GM19395 (cell line): Measurements from ENCODE around the gene APRT.

Experiments
- ATAC-seq: cut with Tn5 transposase; IDR thresholded peaks from one replicate; pipeline ENCODE4 v1.9.1; 2021; ENCODE audit warnings: mild to moderate bottlenecking, moderate library complexity; ENCODE audit not compliant: unreplicated experiment

APRT gene

GRCh38 chr16:88842806-88843205, 31.1 kb upstream of the APRT start:
- no peak for ATAC-seq

GRCh38 chr16:88842308-88842756, 30.6 kb upstream of the APRT start:
- no peak for ATAC-seq

GRCh38 chr16:88841521-88842307, 30.0 kb upstream of the APRT start:
- ATAC-seq, result no peak

- no peak for ATAC-seq
These were observed 29.0 kb upstream of the APRT start for GRCh38 chr16:88840600-88841215.

DNA sequence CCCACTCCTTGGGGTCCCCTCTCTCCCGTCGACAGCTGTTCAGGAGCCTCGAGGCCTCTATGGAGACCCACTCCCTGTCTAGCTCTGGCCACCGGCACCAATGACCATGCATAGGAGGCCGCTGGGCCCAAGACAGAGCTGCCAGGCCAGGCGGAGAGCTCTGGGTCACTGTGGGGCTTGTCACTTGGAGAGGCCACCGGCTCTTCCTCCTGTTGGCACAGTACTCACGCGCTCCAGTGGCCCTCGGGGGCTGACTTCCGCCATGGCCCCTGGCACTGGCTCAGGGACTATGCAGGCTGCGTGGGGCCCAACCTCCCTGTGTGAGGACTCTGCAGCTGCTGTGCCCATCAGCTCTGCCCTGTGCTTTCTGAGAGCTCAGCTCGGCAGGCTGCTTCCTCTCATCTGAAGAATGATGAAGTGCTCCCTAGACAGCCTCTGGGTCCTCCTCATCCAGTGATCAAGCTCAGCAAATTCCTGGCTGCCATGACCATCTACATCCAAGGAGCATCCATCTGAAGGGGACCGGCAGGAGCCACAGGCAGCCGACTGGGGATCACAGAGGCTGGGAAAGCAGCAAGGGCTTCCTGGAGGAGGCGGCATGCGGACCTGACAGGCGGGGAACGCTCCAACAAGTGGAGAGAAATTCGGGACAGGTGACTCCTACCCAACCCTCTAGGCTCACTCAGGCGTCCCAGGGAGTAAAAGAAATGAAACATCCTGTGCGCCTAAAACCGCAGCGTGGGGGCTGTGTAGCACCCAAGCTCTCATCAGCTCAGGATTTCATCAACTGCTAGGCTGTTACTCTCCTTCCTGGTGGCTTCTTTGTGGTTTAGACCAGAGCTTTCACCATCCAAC, 28.2 kb upstream of the APRT start:
- no peak for ATAC-seq

DNA sequence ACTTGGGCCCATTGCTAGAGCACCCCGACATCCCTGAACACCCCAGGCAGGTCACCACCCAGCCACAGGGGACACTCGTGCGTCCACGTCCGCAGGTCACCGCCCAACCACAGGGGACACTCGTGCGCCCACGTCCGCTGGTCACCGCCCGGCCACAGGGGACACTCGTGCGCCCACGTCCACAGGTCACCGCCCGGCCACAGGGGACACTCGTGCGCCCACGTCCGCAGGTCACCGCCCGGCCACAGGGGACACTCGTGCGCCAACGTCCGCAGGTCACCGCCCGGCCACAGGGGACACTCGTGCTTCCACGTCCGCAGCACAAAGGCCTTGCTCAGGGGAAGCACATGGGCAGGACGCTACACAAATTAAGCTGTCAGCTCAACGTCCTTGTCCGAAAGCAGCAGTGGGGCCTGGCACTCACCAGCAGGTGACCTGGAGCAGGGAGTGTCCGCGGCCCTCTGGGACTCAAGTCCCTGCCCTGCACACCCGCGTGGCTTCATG, 27.4 kb upstream of the APRT start:
- ATAC-seq, result no peak

DNA sequence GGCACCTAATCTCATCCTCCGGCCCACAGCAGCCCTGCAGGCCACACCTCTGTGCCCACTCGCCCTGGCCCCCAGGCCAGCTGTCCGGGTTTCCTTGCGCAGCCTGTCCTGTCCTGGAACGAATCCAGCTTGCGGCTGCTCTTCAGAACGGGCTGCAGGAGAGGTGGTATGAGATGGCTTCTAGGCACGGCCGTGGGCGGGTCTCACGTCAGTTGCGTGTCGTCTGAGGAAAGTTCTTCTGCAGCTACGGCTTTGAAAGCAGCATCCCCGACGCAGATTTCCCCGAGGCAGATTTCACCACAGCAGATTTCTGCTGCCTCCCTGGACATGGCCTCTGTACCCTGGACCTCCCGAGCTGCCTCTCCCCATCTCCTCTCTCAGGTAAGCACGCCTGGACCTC, 26.8 kb upstream of the APRT start:
- no peak for ATAC-seq

DNA sequence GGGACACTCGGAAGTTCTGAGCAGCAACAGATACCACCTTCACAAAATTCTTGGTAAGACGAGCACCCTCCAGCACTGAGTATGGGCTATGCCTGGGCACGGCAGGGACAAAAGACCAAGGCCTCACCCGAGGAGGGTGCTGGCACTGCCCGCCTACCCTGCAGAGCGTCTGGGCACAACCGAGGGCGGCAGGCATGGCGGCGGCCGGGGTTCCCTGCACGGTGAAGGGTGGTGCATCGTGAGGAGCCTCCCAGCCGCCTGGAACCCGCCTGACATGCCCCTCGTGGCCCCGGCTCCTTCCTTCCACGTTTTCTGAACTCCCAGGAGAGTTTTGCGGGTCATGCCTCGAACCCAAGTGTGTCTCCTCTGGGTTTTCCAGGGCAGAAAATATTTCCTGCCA, 26.1 kb upstream of the APRT start:
- no peak for ATAC-seq

- no peak for ATAC-seq
These were observed 25.1 kb upstream of the APRT start for GRCh38 chr16:88836791-88837190.

DNA sequence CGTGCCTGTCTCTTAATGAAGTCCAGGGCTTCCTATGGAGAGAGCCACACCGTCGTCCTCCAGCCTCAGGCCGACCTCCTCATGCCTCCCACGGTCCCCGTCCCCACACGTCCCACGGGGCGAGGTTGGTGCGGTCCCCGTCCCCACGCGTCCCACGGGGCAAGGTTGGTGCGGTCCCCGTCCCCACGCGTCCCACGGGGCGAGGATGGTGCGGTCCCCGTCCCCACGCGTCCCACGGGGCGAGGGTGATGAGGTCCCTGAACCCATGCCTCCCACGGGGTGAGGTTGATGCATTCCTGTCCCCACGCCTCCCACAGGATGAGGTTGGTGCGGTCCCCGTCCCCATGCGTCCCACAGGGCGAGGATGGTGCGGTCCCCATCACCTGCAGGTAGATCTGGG, 24.1 kb upstream of the APRT start:
- no peak for ATAC-seq

DNA sequence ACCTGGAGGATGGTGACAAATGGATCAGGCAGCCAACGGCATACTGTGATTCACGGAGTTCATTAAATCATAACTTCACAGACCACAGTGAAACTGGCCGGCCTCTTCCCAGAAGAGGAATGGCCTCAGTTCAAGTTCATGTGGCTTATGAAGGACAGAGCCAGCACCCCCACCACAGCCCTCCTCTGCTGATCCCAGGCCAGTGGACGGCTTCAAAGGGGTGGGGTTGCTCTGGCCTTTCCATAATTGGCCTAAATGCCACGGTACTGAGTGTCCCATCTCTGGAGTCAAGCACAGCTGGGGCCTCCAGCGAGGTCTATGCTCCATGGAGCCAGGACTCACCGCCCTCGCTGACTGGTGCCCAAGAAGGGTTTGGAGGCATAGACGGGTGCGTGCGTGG, 23.7 kb upstream of the APRT start:
- no peak for ATAC-seq

DNA sequence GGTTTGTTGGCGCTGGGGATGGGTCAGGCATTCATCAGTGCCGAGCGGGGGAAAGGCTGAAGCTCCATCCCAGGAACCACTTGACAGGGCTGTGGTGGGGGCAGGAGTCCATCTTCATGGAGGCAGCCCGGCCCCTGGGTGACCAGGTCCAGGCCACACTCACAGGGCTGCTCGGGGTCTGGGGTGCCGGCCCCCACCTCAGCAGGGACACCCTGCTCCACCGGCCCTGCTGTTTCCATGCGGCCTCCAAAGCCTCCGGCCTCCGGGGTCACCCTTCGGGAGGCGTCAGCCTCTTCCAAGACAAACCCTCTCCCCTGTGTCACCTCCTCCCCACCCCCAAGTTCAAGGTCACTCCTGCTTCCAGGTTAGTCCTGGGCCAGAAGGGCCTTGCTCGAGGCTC, 22.9 kb upstream of the APRT start:
- no peak for ATAC-seq

DNA sequence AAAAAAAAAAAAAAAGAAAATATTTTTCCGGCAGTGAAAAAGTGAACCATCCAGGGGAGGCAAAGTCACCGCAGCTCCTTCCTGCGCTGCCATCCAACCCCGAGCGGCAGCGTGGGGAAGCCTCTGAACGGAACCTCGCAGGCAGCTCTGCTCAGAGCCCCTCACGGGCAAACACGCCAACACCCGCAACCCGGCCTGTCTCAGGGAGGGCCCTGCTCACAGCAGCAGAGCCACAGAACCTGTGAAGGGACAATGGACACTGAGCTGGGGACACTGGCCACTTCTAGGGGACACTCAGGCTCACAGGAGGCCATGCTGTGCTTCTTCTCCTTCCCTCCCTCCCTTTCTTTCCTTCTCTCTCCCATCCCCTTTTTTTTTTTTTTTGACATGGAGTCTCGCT, 21.4 kb upstream of the APRT start:
- no peak for ATAC-seq

DNA sequence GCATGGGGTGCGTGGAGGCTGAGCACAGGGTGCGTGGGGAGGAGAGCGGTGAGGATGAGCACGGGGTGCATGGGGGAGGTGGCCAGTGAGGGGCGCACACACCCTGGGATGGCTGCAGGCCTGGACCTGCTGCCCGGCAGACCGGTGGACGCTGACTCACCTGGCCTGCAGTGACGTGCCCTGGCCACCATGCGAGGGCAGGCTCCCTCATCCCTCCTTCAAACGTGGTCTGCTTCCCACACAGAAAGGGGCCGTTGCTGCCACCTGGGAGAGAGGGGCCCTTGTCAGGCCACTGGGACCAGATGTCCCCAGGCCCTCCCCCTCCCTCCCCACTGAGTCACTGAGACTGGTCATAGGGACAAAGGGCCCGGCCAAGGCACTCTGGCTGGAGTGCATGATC, 20.1 kb upstream of the APRT start:
- no peak for ATAC-seq

DNA sequence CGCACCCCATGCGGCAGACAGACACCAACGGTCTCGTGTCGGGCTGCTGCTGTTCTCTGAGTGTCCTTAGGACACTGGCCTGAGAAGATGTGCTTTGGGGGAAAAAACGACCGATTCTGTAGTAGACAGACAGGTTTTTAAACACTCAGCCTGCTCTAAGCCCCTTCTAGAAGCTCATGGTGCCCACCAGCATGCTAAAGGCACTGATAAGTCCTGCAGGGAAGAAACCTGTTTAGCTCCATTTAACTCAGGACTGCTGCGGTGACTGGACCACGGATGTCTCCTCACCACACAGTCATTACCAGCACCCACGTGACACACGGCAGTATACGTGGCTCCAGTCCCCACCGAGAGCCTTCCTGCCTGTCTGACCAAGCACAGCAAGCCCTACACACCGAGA, 19.1 kb upstream of the APRT start:
- no peak for ATAC-seq

GRCh38 chr16:88830258-88830657, 18.5 kb upstream of the APRT start:
- ATAC-seq, result no peak

DNA sequence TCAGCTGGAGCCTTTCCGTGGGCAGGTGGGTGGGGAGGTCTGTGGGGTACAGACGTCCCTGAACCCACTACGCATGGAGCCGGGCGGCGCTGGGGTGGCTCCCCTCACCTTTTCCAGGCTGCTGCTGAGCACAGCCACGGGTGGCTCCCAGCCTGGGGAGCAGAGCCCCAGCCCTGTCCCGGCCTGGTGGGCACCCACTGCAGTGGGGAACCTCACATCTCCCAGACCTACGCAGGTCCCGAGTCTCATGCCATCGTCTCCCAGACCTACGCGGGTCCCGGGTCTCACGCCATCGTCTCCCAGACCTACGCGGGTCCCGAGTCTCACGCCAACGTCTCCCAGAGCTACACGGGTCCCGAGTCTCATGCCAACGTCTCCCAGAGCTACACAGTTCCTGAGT, 17.0 kb upstream of the APRT start:
- ATAC-seq, result no peak

DNA sequence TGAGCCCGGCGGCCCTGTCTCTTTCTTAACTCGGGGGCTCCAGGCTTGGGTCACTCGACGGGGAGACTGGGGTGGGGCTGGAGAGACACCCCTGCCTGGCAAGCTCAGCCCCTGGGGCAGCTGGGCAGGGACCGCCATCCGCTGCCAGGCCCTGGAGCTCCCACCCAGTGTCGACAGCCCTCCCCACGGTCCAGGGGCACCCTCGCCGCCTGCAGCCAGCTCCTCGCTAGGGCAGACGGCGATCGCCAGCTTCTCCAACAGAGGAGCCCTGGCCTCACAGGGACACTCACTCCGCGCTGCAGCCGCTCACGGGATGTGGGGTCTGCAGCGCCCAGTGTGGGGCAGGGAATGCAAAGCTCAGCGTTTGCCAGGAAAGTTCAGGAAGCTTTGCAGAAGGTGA, 16.0 kb upstream of the APRT start:
- ATAC-seq, result no peak

DNA sequence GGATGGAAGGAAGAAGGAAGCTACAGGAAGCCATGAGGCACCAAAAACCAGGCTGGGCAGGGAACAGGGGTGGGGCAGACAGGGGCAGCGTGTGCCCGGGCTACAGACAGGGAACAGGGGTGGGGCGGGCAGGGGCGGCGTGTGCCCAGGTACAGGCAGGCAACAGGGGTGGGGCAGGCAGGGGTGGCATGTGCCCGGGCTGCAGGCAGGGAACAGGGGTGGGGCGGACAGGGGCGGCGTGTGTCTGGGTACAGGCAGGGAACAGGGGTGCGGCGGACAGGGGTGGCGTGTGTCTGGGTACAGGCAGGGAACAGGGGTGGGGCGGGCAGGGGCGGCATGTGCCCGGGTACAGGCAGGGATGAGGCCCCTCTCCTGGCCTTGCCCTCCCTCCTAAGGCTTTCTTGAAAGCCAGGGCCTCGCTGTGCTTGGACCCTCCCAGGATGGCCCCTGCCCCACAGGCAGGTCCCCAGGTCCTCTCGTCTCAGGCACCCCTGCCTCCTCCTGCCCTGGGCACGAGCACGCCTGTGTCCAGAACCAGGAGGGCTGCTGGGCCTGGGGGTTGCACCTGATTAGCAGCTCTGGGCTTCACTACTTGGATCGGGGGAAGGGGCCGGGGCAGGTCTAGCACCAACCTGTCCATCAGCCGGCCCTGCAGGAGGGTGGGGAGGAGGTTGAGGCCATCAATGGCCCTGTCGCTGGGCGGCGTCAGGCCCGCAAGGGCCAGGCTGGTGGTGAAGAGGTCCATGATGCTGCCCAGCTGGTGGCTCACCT, 14.5 kb upstream of the APRT start:
- ATAC-seq, result no peak

GRCh38 chr16:88825146-88825545, 13.4 kb upstream of the APRT start:
- ATAC-seq, result no peak
